ENCODE data around the gene SLC25A10.

The SLC25A10 gene

GRCh38 chr17:81691196-81691595 lies 20.9 kb upstream of the SLC25A10 start:
- peaks cover 52 to 100% (median 100%) of the 10 kb centered on the region in 11 experiments for H4K20me1 ChIP-seq

GRCh38 chr17:81691608-81692007 lies 20.5 kb upstream of the SLC25A10 start:
- H3K4me1 ChIP-seq = no peaks in the 10 kb centered on the region; a peak in 1 of 20 replicates
- H3K9ac ChIP-seq = no peak overlapping the region
- no peaks in the 10 kb centered on the region for H3K27me3 ChIP-seq
- peaks cover 52 to 100% (median 100%) of the 10 kb centered on the region in 11 experiments for H4K20me1 ChIP-seq
- no peak overlapping the region for H3K4me2 ChIP-seq
- no peaks in the 10 kb centered on the region for H3K9me3 ChIP-seq (replicated peaks in 1 of 11)
- H3K36me3 ChIP-seq = peaks cover 100% of the 10 kb centered on the region in 11 experiments
- H3K4me3 ChIP-seq = no peak overlapping the region
- no peak overlapping the region for H3K27ac ChIP-seq
- TF ChIP-seq Cebpa-rat (IDR thresholded peaks at IDR 0.05) = no peak

More at GRCh38 chr17:81691196-81691595, 20.9 kb upstream of the SLC25A10 start:
- TF ChIP-seq Cebpa-rat (IDR thresholded peaks at IDR 0.05) = no peak
- no peak overlapping the region for H3K27ac ChIP-seq
- no peak overlapping the region for H3K4me3 ChIP-seq
- no peaks in the 10 kb centered on the region for H3K9me3 ChIP-seq (replicated peaks in 1 of 11)
- H3K36me3 ChIP-seq = peaks cover 100% of the 10 kb centered on the region in 11 experiments
- H3K27me3 ChIP-seq = no peaks in the 10 kb centered on the region
- no peak overlapping the region for H3K9ac ChIP-seq
- peaks cover 0 to 4% (median under 1%) of the 10 kb centered on the region in 10 experiments; a peak in 8 of 20 replicates for H3K4me1 ChIP-seq
- no peak overlapping the region for H3K4me2 ChIP-seq

GRCh38 chr17:81693509-81694210 lies 18.4 kb upstream of the SLC25A10 start:
- peaks cover 52 to 100% (median 100%) of the 10 kb centered on the region in 11 experiments for H4K20me1 ChIP-seq
- H3K36me3 ChIP-seq = peaks cover 100% of the 10 kb centered on the region in 11 experiments

GRCh38 chr17:81694810-81695209 lies 17.3 kb upstream of the SLC25A10 start:
- no peaks in the 10 kb centered on the region for H3K27me3 ChIP-seq
- H3K36me3 ChIP-seq = peaks cover 100% of the 10 kb centered on the region in 11 experiments
- no peak overlapping the region for H3K4me3 ChIP-seq
- no peaks in the 10 kb centered on the region for H3K4me1 ChIP-seq
- no peak overlapping the region for H3K4me2 ChIP-seq
- H4K20me1 ChIP-seq = peaks cover 50 to 100% (median 100%) of the 10 kb centered on the region in 11 experiments
- no peak overlapping the region for H3K27ac ChIP-seq
- no peak for TF ChIP-seq Cebpa-rat (IDR thresholded peaks at IDR 0.05)
- 0 out of 22 replicates have a peak overlapping the region, but pooled peaks of 1 of the 11 experiments have one; percentile 10 for H3K9ac ChIP-seq
- H3K9me3 ChIP-seq (replicated peaks in 1 of 11) = no peaks in the 10 kb centered on the region

More at GRCh38 chr17:81693509-81694210, 18.4 kb upstream of the SLC25A10 start:
- no peak overlapping the region for H3K9ac ChIP-seq
- H3K27ac ChIP-seq = no peak overlapping the region
- no peak overlapping the region for H3K4me2 ChIP-seq
- H3K9me3 ChIP-seq (replicated peaks in 1 of 11) = no peaks in the 10 kb centered on the region
- no peak for TF ChIP-seq Cebpa-rat (IDR thresholded peaks at IDR 0.05)
- H3K27me3 ChIP-seq = no peaks in the 10 kb centered on the region
- no peaks in the 10 kb centered on the region for H3K4me1 ChIP-seq
- H3K4me3 ChIP-seq = no peak overlapping the region

- no peak overlapping the region for H3K4me3 ChIP-seq
- no peaks in the 10 kb centered on the region for H3K27me3 ChIP-seq
- H3K4me1 ChIP-seq = no peaks in the 10 kb centered on the region
- H3K9me3 ChIP-seq (replicated peaks in 1 of 11) = no peaks in the 10 kb centered on the region
- 0 out of 22 replicates have a peak overlapping the region, but pooled peaks of 1 of the 11 experiments have one; percentile 18 for H3K9ac ChIP-seq
- no peak for TF ChIP-seq Cebpa-rat (IDR thresholded peaks at IDR 0.05)
- H3K27ac ChIP-seq = no peak overlapping the region
- H4K20me1 ChIP-seq = peaks cover 46 to 100% (median 100%) of the 10 kb centered on the region in 11 experiments
- no peak overlapping the region for H3K4me2 ChIP-seq
- H3K36me3 ChIP-seq = peaks cover 98 to 100% (median 100%) of the 10 kb centered on the region in 11 experiments
Observed at GRCh38 chr17:81695211-81695610, 16.9 kb upstream of the SLC25A10 start.

- Histone ChIP-seq H3K9me3 (replicated peaks in 1 of 11) (no peaks in the 10 kb centered on the region), H3K27me3 (no peaks in the 10 kb centered on the region), H3K4me2 (no peak overlapping the region), H4K20me1 (peaks cover 43 to 100% (median 100%) of the 10 kb centered on the region in 11 experiments; a peak in 21 of 22 replicates), H3K4me3 (no peak overlapping the region), H3K27ac (no peak overlapping the region), H3K36me3 (peaks cover 96 to 100% (median 99%) of the 10 kb centered on the region in 11 experiments), H3K9ac (0 out of 22 replicates have a peak overlapping the region, but pooled peaks of 1 of the 11 experiments have one; percentile 18), H3K4me1 (peaks cover 1 to 3% (median 3%) of the 10 kb centered on the region in 10 experiments; a peak in 18 of 20 replicates)
- no peak for TF ChIP-seq Cebpa-rat (IDR thresholded peaks at IDR 0.05)
Observed at GRCh38 chr17:81695801-81696200, 16.3 kb upstream of the SLC25A10 start.

- Histone ChIP-seq H3K9ac (0 out of 22 replicates have a peak overlapping the region, but pooled peaks of 1 of the 11 experiments have one; percentile 2), H3K27me3 (no peaks in the 10 kb centered on the region), H3K36me3 (peaks cover 96 to 100% (median 99%) of the 10 kb centered on the region in 11 experiments), H3K4me3 (no peak overlapping the region), H3K9me3 (replicated peaks in 1 of 11) (no peaks in the 10 kb centered on the region), H3K4me1 (peaks cover 7 to 9% (median 8%) of the 10 kb centered on the region in 10 experiments), H3K27ac (no peak overlapping the region), H3K4me2 (no peak overlapping the region), H4K20me1 (peaks cover 46 to 100% (median 100%) of the 10 kb centered on the region in 11 experiments; a peak in 21 of 22 replicates)
- TF ChIP-seq Cebpa-rat (IDR thresholded peaks at IDR 0.05) = no peak
Observed at GRCh38 chr17:81696218-81696941, 15.7 kb upstream of the SLC25A10 start.

GRCh38 chr17:81697261-81698044 lies 14.6 kb upstream of the SLC25A10 start:
- peaks cover 18 to 19% (median 19%) of the 10 kb centered on the region in 10 experiments for H3K4me1 ChIP-seq
- H3K9ac ChIP-seq = peak overlapping the region in 4 of 11 experiments; percentile 2 to 27 (median 22); a peak in 2 of 22 replicates
- peaks cover 91 to 99% (median 98%) of the 10 kb centered on the region in 11 experiments for H3K36me3 ChIP-seq
- no peak overlapping the region for H3K27ac ChIP-seq
- H4K20me1 ChIP-seq = peaks cover 57 to 100% (median 100%) of the 10 kb centered on the region in 11 experiments; a peak in 21 of 22 replicates
- no peaks in the 10 kb centered on the region for H3K27me3 ChIP-seq
- H3K4me3 ChIP-seq = no peak overlapping the region
- no peak overlapping the region for H3K4me2 ChIP-seq
- H3K9me3 ChIP-seq (replicated peaks in 1 of 11) = no peaks in the 10 kb centered on the region
- TF ChIP-seq Cebpa-rat (IDR thresholded peaks at IDR 0.05) = no peak

All from BLaER1 treated with 17β-estradiol and CSF1 and Interleukin-3, amounts not matched to agents 10 nM and 100 nM (cell line).